SK-N-SH treated with all-trans-retinoic acid at 6 μM for 48 hours (cell line): ENCODE measurements around the gene GORAB.

Source experiments
- ATAC-seq: fragments of 200-7000 bp; cut with Tn5 transposase; 3 replicates; pipeline ENCODE4 v1.9.1; 2020; ENCODE audit warnings: mild to moderate bottlenecking, moderate library complexity
- ARNTL ChIP-seq: fragments of 450-650 bp; formaldehyde crosslinking; IDR thresholded peaks from 2 replicates; pipeline ENCODE4 v1.5.0; 2020; ENCODE audit warnings: low read depth, mild to moderate bottlenecking, moderate library complexity, borderline replicate concordance
- BACH2 ChIP-seq: fragments of 250-450 bp; sonication (Bioruptor Pico); IDR thresholded peaks from 2 replicates; pipeline ENCODE4 v1.9.0; 2021; ENCODE audit warnings: mild to moderate bottlenecking, borderline replicate concordance
- CREB5 ChIP-seq: fragments of 250-450 bp; sonication (Bioruptor Pico); IDR thresholded peaks from 2 replicates; pipeline ENCODE4 v1.5.1; 2020; ENCODE audit warnings: low read depth, mild to moderate bottlenecking, moderate library complexity
- CSRNP3 ChIP-seq: fragments of 250-450 bp; sonication (Bioruptor Pico); IDR thresholded peaks from 2 replicates; pipeline ENCODE4 v1.5.1; 2021; ENCODE audit warnings: mild to moderate bottlenecking, moderate library complexity
- ESRRG ChIP-seq: fragments of 250-450 bp; sonication (Bioruptor Pico); IDR thresholded peaks from 2 replicates; pipeline ENCODE4 v1.6.1; 2021; ENCODE audit warnings: mild to moderate bottlenecking
- GLIS3 ChIP-seq: fragments of 250-450 bp; sonication (Bioruptor Pico); IDR thresholded peaks from 2 replicates; pipeline ENCODE4 v1.5.0; 2020; ENCODE audit warnings: mild to moderate bottlenecking, moderate library complexity
- OSR1 ChIP-seq: fragments of 250-450 bp; sonication (Bioruptor Pico); IDR thresholded peaks from 2 replicates; pipeline ENCODE4 v1.8.0; 2022; ENCODE audit warnings: moderate library complexity, mild to moderate bottlenecking, inconsistent platforms
- PATZ1 ChIP-seq: fragments of 250-450 bp; sonication (Bioruptor Pico); IDR thresholded peaks from 2 replicates; pipeline ENCODE4 v1.8.0; 2020; ENCODE audit warnings: mild to moderate bottlenecking, moderate library complexity, borderline replicate concordance
- POU6F1 ChIP-seq: fragments of 250-450 bp; sonication (Bioruptor Pico); IDR thresholded peaks from 2 replicates; pipeline ENCODE4 v1.8.0; 2021; ENCODE audit warnings: low read depth, mild to moderate bottlenecking, moderate library complexity, borderline replicate concordance
- PPARA ChIP-seq: fragments of 250-450 bp; sonication (Bioruptor Pico); IDR thresholded peaks from 2 replicates; pipeline ENCODE4 v1.5.0; 2020; ENCODE audit warnings: mild to moderate bottlenecking, borderline replicate concordance
- RARB ChIP-seq: fragments of 250-450 bp; sonication (Bioruptor Pico); IDR thresholded peaks from 2 replicates; pipeline ENCODE4 v1.8.0; 2021; ENCODE audit warnings: mild to moderate bottlenecking, moderate library complexity
- SNAI2 ChIP-seq: fragments of 250-450 bp; sonication (Bioruptor Pico); IDR thresholded peaks from 2 replicates; pipeline ENCODE4 v1.5.0; 2020; ENCODE audit warnings: mild to moderate bottlenecking, moderate library complexity
- TCF4 ChIP-seq: fragments of 250-450 bp; sonication (Bioruptor Pico); IDR thresholded peaks from 2 replicates; pipeline ENCODE4 v1.8.0; 2021; ENCODE audit warnings: mild to moderate bottlenecking, moderate library complexity, borderline replicate concordance
- TOX ChIP-seq: fragments of 250-450 bp; sonication (Bioruptor Pico); IDR thresholded peaks from 2 replicates; pipeline ENCODE4 v1.8.0; 2021; ENCODE audit warnings: mild to moderate bottlenecking, moderate library complexity, borderline replicate concordance
- TSHZ2 ChIP-seq: fragments of 250-450 bp; sonication (Bioruptor Pico); IDR thresholded peaks from 2 replicates; pipeline ENCODE4 v1.5.0; 2020; ENCODE audit warnings: mild to moderate bottlenecking, moderate library complexity
- ZC3H10 ChIP-seq: fragments of 250-450 bp; sonication (Bioruptor Pico); IDR thresholded peaks from 2 replicates; pipeline ENCODE4 v1.5.1; 2021; ENCODE audit warnings: mild to moderate bottlenecking, moderate library complexity
- ZFP3 ChIP-seq: fragments of 250-450 bp; sonication (Bioruptor Pico); IDR thresholded peaks from 2 replicates; pipeline ENCODE4 v1.5.0; 2020; ENCODE audit warnings: mild to moderate bottlenecking, moderate library complexity
- ZFP30 ChIP-seq: fragments of 450-650 bp; formaldehyde crosslinking; IDR thresholded peaks from 2 replicates; pipeline ENCODE4 v1.5.0; 2022; ENCODE audit warnings: mild to moderate bottlenecking, moderate library complexity
- ZNF565 ChIP-seq: fragments of 450-650 bp; formaldehyde crosslinking; conservative IDR thresholded peaks from 2 replicates; pipeline ENCODE4 v1.5.0; 2020; ENCODE audit warnings: low read depth, mild to moderate bottlenecking, moderate library complexity
- ZNF8 ChIP-seq: fragments of 450-650 bp; formaldehyde crosslinking; IDR thresholded peaks from 2 replicates; pipeline ENCODE4 v1.5.0; 2020; ENCODE audit warnings: mild to moderate bottlenecking, moderate library complexity

The GORAB gene

GRCh38 chr1:170559166-170559565, 27.2 kb downstream of the GORAB start:
- no peak for TF ChIP-seq PATZ1 (CRISPR knock-in tag)
- TF ChIP-seq OSR1 (CRISPR knock-in tag): no peak
- TF ChIP-seq ESRRG (CRISPR knock-in tag): no peak
- TF ChIP-seq ZNF8 (CRISPR knock-in tag): no peak
- no peak for TF ChIP-seq PPARA (CRISPR knock-in tag)
- no peak for ATAC-seq

GRCh38 chr1:170560681-170561285, 28.8 kb downstream of the GORAB start:
- ATAC-seq: no peak
- TF ChIP-seq ZC3H10 (CRISPR knock-in tag) (no peak), OSR1 (CRISPR knock-in tag) (no peak), BACH2 (no peak), GLIS3 (CRISPR knock-in tag) (no peak), ARNTL (CRISPR knock-in tag) (no peak), TCF4 (no peak), ZFP30 (CRISPR knock-in tag) (no peak), ZNF565 (CRISPR knock-in tag) (no peak), ESRRG (CRISPR knock-in tag) (no peak), TOX (CRISPR knock-in tag) (no peak)

GRCh38 chr1:170562646-170563338, 30.8 kb downstream of the GORAB start:
- TF ChIP-seq CREB5 (no peak), TOX (CRISPR knock-in tag) (0 out of 2 replicates have a peak, but pooled peaks have one; percentile 18), ZC3H10 (CRISPR knock-in tag) (peak; percentile 43; the same call in 1 of the 2 replicates)
- peak; percentile 88 for ATAC-seq

DNA sequence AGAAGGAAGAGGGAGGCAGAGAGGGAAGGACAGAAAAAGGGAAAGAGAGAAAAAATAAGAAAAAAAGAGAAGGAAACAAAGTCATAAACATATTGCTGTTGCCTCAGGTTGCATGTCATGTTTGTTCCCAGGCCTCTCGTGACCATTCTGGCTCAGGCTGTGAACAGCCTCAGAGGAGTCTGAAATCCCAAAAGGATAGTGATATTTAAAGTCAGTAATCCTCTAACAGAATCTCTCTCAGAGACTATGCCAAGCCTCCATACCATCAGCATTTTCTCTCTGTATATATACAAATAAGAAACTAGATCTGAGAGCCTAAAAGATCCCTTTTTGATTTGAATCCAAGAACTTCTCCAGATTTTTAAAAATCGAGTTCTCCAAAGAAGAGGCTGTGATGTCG, 35.2 kb downstream of the GORAB start:
- TF ChIP-seq ESRRG (CRISPR knock-in tag) (no peak), PATZ1 (CRISPR knock-in tag) (no peak), CREB5 (no peak), POU6F1 (no peak), OSR1 (CRISPR knock-in tag) (no peak), GLIS3 (CRISPR knock-in tag) (no peak), CSRNP3 (no peak), RARB (CRISPR knock-in tag) (no peak), TOX (CRISPR knock-in tag) (no peak), SNAI2 (CRISPR knock-in tag) (no peak), ZNF8 (CRISPR knock-in tag) (no peak), TSHZ2 (no peak), ZFP3 (no peak), BACH2 (no peak), ZC3H10 (CRISPR knock-in tag) (no peak)
- no peak for ATAC-seq
